ENCODE results near the gene SLC2A1. TPM values are rescaled to one million over a fixed set of nuclear protein-coding genes. Genes with fewer than 3 reads are reported as not detected.

SLC2A1 gene
- total RNA-seq, 1 experiment from 2014 or later = 327 TPM

DNA sequence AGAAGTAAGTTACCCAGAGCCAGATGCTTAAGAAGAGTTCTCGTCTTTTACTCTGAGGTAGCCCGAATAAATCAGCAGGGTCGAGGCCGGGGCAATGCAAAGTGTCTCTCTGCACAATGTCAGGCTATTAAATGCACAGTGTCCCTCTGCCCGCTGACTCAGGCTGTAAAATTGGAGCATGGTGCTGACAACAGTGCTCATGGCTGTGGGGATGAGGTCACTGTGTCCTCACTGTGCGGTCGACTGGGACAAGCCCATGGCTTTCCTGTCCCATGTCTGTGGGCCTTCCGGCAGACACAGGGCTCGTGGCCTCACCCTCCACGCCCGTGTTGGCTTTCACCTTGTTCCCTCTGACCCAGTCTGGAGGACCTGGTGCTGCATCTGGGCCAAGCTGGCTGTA, 14.6 kb upstream of the SLC2A1 start:
- TF ChIP-seq, protein P1, sequence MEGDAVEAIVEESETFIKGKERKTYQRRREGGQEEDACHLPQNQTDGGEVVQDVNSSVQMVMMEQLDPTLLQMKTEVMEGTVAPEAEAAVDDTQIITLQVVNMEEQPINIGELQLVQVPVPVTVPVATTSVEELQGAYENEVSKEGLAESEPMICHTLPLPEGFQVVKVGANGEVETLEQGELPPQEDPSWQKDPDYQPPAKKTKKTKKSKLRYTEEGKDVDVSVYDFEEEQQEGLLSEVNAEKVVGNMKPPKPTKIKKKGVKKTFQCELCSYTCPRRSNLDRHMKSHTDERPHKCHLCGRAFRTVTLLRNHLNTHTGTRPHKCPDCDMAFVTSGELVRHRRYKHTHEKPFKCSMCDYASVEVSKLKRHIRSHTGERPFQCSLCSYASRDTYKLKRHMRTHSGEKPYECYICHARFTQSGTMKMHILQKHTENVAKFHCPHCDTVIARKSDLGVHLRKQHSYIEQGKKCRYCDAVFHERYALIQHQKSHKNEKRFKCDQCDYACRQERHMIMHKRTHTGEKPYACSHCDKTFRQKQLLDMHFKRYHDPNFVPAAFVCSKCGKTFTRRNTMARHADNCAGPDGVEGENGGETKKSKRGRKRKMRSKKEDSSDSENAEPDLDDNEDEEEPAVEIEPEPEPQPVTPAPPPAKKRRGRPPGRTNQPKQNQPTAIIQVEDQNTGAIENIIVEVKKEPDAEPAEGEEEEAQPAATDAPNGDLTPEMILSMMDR (conservative IDR thresholded peaks at IDR 0.05) = no peak
- TF ChIP-seq EZH2 (IDR thresholded peaks at IDR 0.05; ENCODE audit: low read depth) = no peak
- no peaks in the 10 kb centered on the region for H4K20me1 ChIP-seq (ENCODE audit: insufficient read depth)
- no peaks in the 10 kb centered on the region for H3K36me3 ChIP-seq (ENCODE audit: low read depth)
- H3K4me1 ChIP-seq (replicated peaks; ENCODE audit: insufficient read depth) = peaks cover 17% of the 10 kb centered on the region
- ChIA-PET POLR2A (ENCODE audit: unreplicated experiment) (no interaction called here), CTCF (no interaction called here)
- intact Hi-C loops (cut with micrococcal nuclease; ENCODE audit: unreplicated experiment) = no loop called here
- no peaks in the 10 kb centered on the region for H3K27me3 ChIP-seq (ENCODE audit: insufficient read depth, low read depth)
- BruUV-seq (replicated peaks) = no TSS peak
- no peak overlapping the region for H3K4me2 ChIP-seq
- H3K4me3 ChIP-seq = no peak overlapping the region
- DNase-seq = no peak
- H3K79me2 ChIP-seq (ENCODE audit: low read depth) = no peaks in the 10 kb centered on the region
- peaks cover 4% of the 10 kb centered on the region; the same call in 1 of the 2 replicates for H3F3A ChIP-seq (ENCODE audit: insufficient read depth, low read depth)
- H3K27ac ChIP-seq = no peak overlapping the region
- no peak overlapping the region for H2AFZ ChIP-seq
- H3K9me3 ChIP-seq (ENCODE audit: insufficient read depth, low read depth) = no peaks in the 10 kb centered on the region
- no peaks in the 10 kb centered on the region for H3K9me2 ChIP-seq (ENCODE audit: insufficient read depth)

DNA sequence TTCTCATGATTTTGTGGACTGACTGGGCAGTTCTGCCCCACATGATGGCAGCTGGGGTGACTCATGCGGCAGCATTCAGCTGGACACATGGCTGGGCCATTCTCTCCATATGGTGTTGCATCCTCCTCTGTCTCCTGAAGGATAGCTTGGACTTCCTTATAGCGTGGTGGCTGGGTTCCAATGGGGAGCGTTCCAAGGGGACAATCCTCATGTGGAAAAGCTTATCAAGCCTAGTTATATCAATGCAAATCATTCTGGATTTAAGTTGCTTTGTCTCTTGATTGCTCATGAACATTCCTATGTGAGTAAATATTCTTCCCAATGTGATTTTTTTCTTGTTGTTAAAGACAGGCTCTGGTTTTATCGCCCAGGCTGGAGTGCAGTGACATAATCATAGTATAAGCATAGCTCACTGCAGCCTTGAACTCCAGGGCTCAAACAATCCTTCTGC, 13.2 kb upstream of the SLC2A1 start:
- TF ChIP-seq, protein P1 (conservative IDR thresholded peaks at IDR 0.05) = no peak
- no peak for TF ChIP-seq EZH2 (IDR thresholded peaks at IDR 0.05; ENCODE audit: low read depth)
- no peaks in the 10 kb centered on the region for H3K27me3 ChIP-seq (ENCODE audit: insufficient read depth, low read depth)
- H2AFZ ChIP-seq = no peak overlapping the region
- no peak for DNase-seq
- H4K20me1 ChIP-seq (ENCODE audit: insufficient read depth) = no peaks in the 10 kb centered on the region
- no peak overlapping the region for H3K4me2 ChIP-seq
- POLR2A ChIA-PET (ENCODE audit: unreplicated experiment) = interaction anchor here (0.5 to 0.7 kb wide), 6 partner anchors 9 to 678 kb away, joined by 3 to 6 read pairs (median 3); no protein-coding TSS in a partner anchor
- peaks cover 29% of the 10 kb centered on the region for H3K4me1 ChIP-seq (replicated peaks; ENCODE audit: insufficient read depth)
- no peak overlapping the region for H3K4me3 ChIP-seq
- no peaks in the 10 kb centered on the region for H3K9me2 ChIP-seq (ENCODE audit: insufficient read depth)
- peaks cover 17% of the 10 kb centered on the region; the same call in 1 of the 2 replicates for H3F3A ChIP-seq (ENCODE audit: insufficient read depth, low read depth)
- no peaks in the 10 kb centered on the region for H3K9me3 ChIP-seq (ENCODE audit: insufficient read depth, low read depth)
- CTCF ChIA-PET = interaction anchor here (0.6 to 1.0 kb wide), 2 partner anchors 19 to 77 kb away, joined by 3 to 4 read pairs; no protein-coding TSS in a partner anchor
- H3K27ac ChIP-seq = no peak overlapping the region
- intact Hi-C loops (cut with micrococcal nuclease; ENCODE audit: unreplicated experiment) = no loop called here
- H3K36me3 ChIP-seq (ENCODE audit: low read depth) = no peaks in the 10 kb centered on the region
- no peaks in the 10 kb centered on the region for H3K79me2 ChIP-seq (ENCODE audit: low read depth)
- BruUV-seq (replicated peaks) = no TSS peak

DNA sequence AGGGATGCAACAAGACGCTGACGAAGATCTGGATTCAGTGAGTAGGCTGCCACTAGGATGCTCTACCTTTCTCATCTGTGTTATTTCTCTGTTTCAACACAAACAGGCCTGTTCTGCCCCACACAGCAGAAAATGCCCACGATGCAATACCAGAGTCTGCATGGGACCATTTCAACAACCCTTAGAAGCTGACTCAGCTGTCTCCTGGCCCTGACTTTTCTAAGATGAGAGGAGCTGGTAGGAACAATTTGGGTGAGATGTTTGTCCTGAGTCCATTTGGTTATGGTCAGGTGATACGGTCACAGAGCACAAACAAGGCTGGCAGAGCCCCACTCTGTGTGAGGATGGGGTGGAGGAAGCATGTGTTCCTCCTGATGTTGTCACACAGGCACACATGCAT, 11.5 kb upstream of the SLC2A1 start:
- no peaks in the 10 kb centered on the region for H3K9me2 ChIP-seq (ENCODE audit: insufficient read depth)
- H3K4me1 ChIP-seq (replicated peaks; ENCODE audit: insufficient read depth) = peaks cover 47% of the 10 kb centered on the region
- intact Hi-C loops (cut with micrococcal nuclease; ENCODE audit: unreplicated experiment) = no loop called here
- DNase-seq = no peak
- H3K9me3 ChIP-seq (ENCODE audit: insufficient read depth, low read depth) = no peaks in the 10 kb centered on the region
- no peak overlapping the region for H3K27ac ChIP-seq
- H3K79me2 ChIP-seq (ENCODE audit: low read depth) = no peaks in the 10 kb centered on the region
- no peak overlapping the region for H3K4me2 ChIP-seq
- ChIA-PET POLR2A (ENCODE audit: unreplicated experiment) (interaction anchor here (0.6 kb wide), 1 partner anchor 39 kb away, joined by 7 read pairs; no protein-coding TSS in a partner anchor), CTCF (interaction anchor here (0.6 kb wide), 1 partner anchor 9 kb away, joined by 5 read pairs; no protein-coding TSS in a partner anchor)
- H3K4me3 ChIP-seq = no peak overlapping the region
- H3K36me3 ChIP-seq (ENCODE audit: low read depth) = no peaks in the 10 kb centered on the region
- no peak overlapping the region for H2AFZ ChIP-seq
- TF ChIP-seq, protein P1 (conservative IDR thresholded peaks at IDR 0.05) = no peak
- TF ChIP-seq EZH2 (IDR thresholded peaks at IDR 0.05; ENCODE audit: low read depth) = no peak
- no peaks in the 10 kb centered on the region for H3K27me3 ChIP-seq (ENCODE audit: insufficient read depth, low read depth)
- H4K20me1 ChIP-seq (ENCODE audit: insufficient read depth) = no peaks in the 10 kb centered on the region
- peaks cover 33% of the 10 kb centered on the region for H3F3A ChIP-seq (ENCODE audit: insufficient read depth, low read depth)
- no TSS peak for BruUV-seq (replicated peaks)

All from PC-9 (cell line).